Psoas muscle (tissue), 8 donors: ENCODE results near the gene MMP26. TPM values are rescaled to one million over a fixed set of nuclear protein-coding genes. Genes with fewer than 3 reads are reported as not detected.

Experiments used
- ATAC-seq, 4 donors: fragments of 200-7000 bp; cut with Tn5 transposase; one replicate each; pipeline ENCODE4 v1.9.1; 2020; ENCODE audit warnings: moderate library complexity in 3 of 4, mild to moderate bottlenecking in 2 of 4
- DNase-seq, 2 donors: peaks; one replicate each; pipeline ENCODE4 v3.0.0-alpha.2; 2020
- H3K27ac ChIP-seq: fragments of 200-600 bp; one replicate; pipeline ENCODE4 v1.8.0; 2022
- H3K27me3 ChIP-seq, 3 donors: fragments of 200-600 bp in 1 of 3; one replicate each; pipeline versions ENCODE4 v1.6.1 to v1.8.0; 2013 to 2022; ENCODE audit warnings: low read length in 2 of 3, mild to moderate bottlenecking in 2 of 3, moderate library complexity in 1 of 3; ENCODE audit not compliant: insufficient read depth in 3 of 3
- H3K36me3 ChIP-seq, 2 donors: fragments of 200-600 bp in 1 of 2; one replicate each; pipeline versions ENCODE4 v1.6.1 to v1.8.0; 2013 to 2022; ENCODE audit warnings: low read depth in 1 of 2, mild to moderate bottlenecking in 1 of 2, moderate library complexity in 1 of 2; ENCODE audit not compliant: insufficient read depth in 1 of 2
- H3K4me1 ChIP-seq: fragments of 200-600 bp; one replicate; pipeline ENCODE4 v1.8.0; 2022
- H3K4me3 ChIP-seq: fragments of 200-600 bp; one replicate; pipeline ENCODE4 v1.8.0; 2022; ENCODE audit warnings: mild to moderate bottlenecking
- H3K9me3 ChIP-seq: fragments of 200-600 bp; one replicate; pipeline ENCODE4 v1.8.0; 2022
- CTCF ChIP-seq: fragments of 200-600 bp; IDR thresholded peaks from one replicate; pipeline ENCODE4 v1.8.0; 2022; ENCODE audit warnings: antibody characterized with exemption
- WGBS, 3 donors: extraction: QIAGEN DNeasy Blood & Tissue Kit; methylation state at CpG; one replicate each; pipeline versions ENCODE4 v1.1.6 to v1.1.7; 2013; 5-methylcytosine and 5-hydroxymethylcytosine counted together
- intact Hi-C, 2 donors: fragments of 100-400 bp; cut with DNase I; formaldehyde crosslinking; loops; one replicate each; pipeline versions ENCODE4 v1.11.0 to v1.14.2; 2022
- polyA plus RNA-seq, 3 donors: library from polyadenylated mRNA; stranded (reverse); fragments of 200-250 nt; gene quantifications; one replicate each; pipeline ENCODE4 v1.2.3, GENCODE V29; 2013
- total RNA-seq, 4 donors: library from RNA; stranded (reverse); fragmentation: NEBNext Ultra II Directional in 2 of 4; extraction: Animal tissue kit (Norgen Biotek cat#: 25700) in 2 of 4; gene quantifications; one replicate each; pipeline versions ENCODE4 v1.2.1 to v1.2.4, GENCODE V29; 2021 to 2023
- donor health status: healthy with polysubstance abuse.
- donor health status: DM: no; HTN: no; CAD: no; lungs with moderate emphysema.
- donor health status: Bipolar disorder and iron deficiency.
- donor health status: healthy.
- donor health status: DM: yes; HTN: yes; CAD: no.
- donor health status: DM: no; HTN: no; CAD: no.
- donor health status: DM: no; HTN: no; CAD: no.
- donor health status: DM: yes; HTN: yes; CAD: no.

MMP26 gene
- total and polyA plus RNA-seq, 7 donors, result not detected

- H3K4me3 ChIP-seq, result no peak overlapping the region
- no peak for TF ChIP-seq CTCF
- H3K9me3 ChIP-seq, result no peaks in the 10 kb centered on the region
- H3K4me1 ChIP-seq, result no peaks in the 10 kb centered on the region
- H3K27ac ChIP-seq, result no peak overlapping the region
- intact Hi-C loops, result no loop called here
- no peaks in the 10 kb centered on the region for H3K36me3 ChIP-seq
- no peak for DNase-seq
- ATAC-seq, result no peak
- WGBS, 3 donors, result 44 to 48% (median 46%) methylated on average over 3 of the region's 3 CpGs
- H3K27me3 ChIP-seq, result no peaks in the 10 kb centered on the region
Measured at GRCh38 chr11:4664786-4665185, 39.8 kb upstream of the MMP26 start.

- H3K27me3 ChIP-seq, result no peaks in the 10 kb centered on the region
- 81 to 88% (median 82%) methylated on average over 2 of the region's 2 CpGs for WGBS, 3 donors
- H3K4me1 ChIP-seq, result no peaks in the 10 kb centered on the region
- TF ChIP-seq CTCF, result no peak
- DNase-seq (no peak), ATAC-seq (no peak)
- no peaks in the 10 kb centered on the region for H3K36me3 ChIP-seq
- intact Hi-C loops, result no loop called here
- no peaks in the 10 kb centered on the region for H3K9me3 ChIP-seq
- no peak overlapping the region for H3K4me3 ChIP-seq
- no peak overlapping the region for H3K27ac ChIP-seq
Measured at GRCh38 chr11:4665424-4665823, 39.2 kb upstream of the MMP26 start.

- H3K4me1 ChIP-seq, result no peaks in the 10 kb centered on the region
- no peaks in the 10 kb centered on the region for H3K36me3 ChIP-seq
- H3K9me3 ChIP-seq, result no peaks in the 10 kb centered on the region
- no peak for DNase-seq
- no peak overlapping the region for H3K4me3 ChIP-seq
- no peak overlapping the region for H3K27ac ChIP-seq
- WGBS, 3 donors, result 48 to 56% (median 52%) methylated on average over 2 of the region's 2 CpGs
- intact Hi-C loops, result no loop called here
- TF ChIP-seq CTCF, result no peak
- H3K27me3 ChIP-seq, result no peaks in the 10 kb centered on the region
- ATAC-seq, result no peak
Measured at GRCh38 chr11:4671741-4672140, 32.8 kb upstream of the MMP26 start.

GRCh38 chr11:4672470-4672869 is 32.1 kb upstream of the MMP26 start:
- intact Hi-C loops, result no loop called here
- 21 to 30% (median 23%) methylated on average over 3 of the region's 3 CpGs for WGBS, 3 donors
- TF ChIP-seq CTCF, result no peak

GRCh38 chr11:4673781-4674180 is 30.8 kb upstream of the MMP26 start:
- Histone ChIP-seq H3K4me1 (no peaks in the 10 kb centered on the region), H3K9me3 (no peaks in the 10 kb centered on the region), H3K27me3 (no peaks in the 10 kb centered on the region), H3K27ac (no peak overlapping the region), H3K4me3 (no peak overlapping the region), H3K36me3 (no peaks in the 10 kb centered on the region)
- intact Hi-C loops, result no loop called here
- ATAC-seq (no peak), DNase-seq (no peak)
- 53 to 61% (median 58%) methylated on average over 2 of the region's 2 CpGs for WGBS, 3 donors
- TF ChIP-seq CTCF, result no peak

More at GRCh38 chr11:4672470-4672869, 32.1 kb upstream of the MMP26 start:
- Histone ChIP-seq H3K4me1 (no peaks in the 10 kb centered on the region), H3K27ac (no peak overlapping the region), H3K4me3 (no peak overlapping the region), H3K9me3 (no peaks in the 10 kb centered on the region), H3K36me3 (no peaks in the 10 kb centered on the region), H3K27me3 (no peaks in the 10 kb centered on the region)
- ATAC-seq, result no peak
- DNase-seq, result no peak
